HUES6 (cell line): ENCODE measurements around the gene FBXL7.

ENCODE experiments used
- H3K27ac ChIP-seq: 2 replicates; pipeline ENCODE4 v1.7.0; 2013; ENCODE audit warnings: low read depth, mild to moderate bottlenecking, low read length, inconsistent platforms
- H3K27me3 ChIP-seq: 2 replicates; pipeline ENCODE4 v1.6.1; 2013; ENCODE audit warnings: low read length; ENCODE audit not compliant: control insufficient read depth, insufficient read depth
- H3K36me3 ChIP-seq: 2 replicates; pipeline ENCODE4 v1.6.1; 2013; ENCODE audit warnings: low read length; ENCODE audit not compliant: control insufficient read depth, insufficient read depth
- H3K4me1 ChIP-seq: 2 replicates; pipeline ENCODE4 v1.6.1; 2013; ENCODE audit warnings: low read length; ENCODE audit not compliant: control insufficient read depth, insufficient read depth
- H3K4me3 ChIP-seq: 2 replicates; pipeline ENCODE4 v1.5.1; 2013; ENCODE audit warnings: low read depth, low read length
- H3K9ac ChIP-seq: one replicate; pipeline ENCODE4 v1.6.1; 2013; ENCODE audit warnings: mild to moderate bottlenecking, low read length
- H3K9me3 ChIP-seq: 2 replicates; pipeline ENCODE4 v1.6.1; 2013; ENCODE audit warnings: low read depth, low read length; ENCODE audit not compliant: control insufficient read depth, insufficient read depth

FBXL7 gene

GRCh38 chr5:15480436-15480835 lies 19.5 kb upstream of the FBXL7 start:
- no peak overlapping the region for H3K27ac ChIP-seq
- no peaks in the 10 kb centered on the region for H3K36me3 ChIP-seq
- H3K27me3 ChIP-seq: no peaks in the 10 kb centered on the region
- no peak overlapping the region for H3K4me3 ChIP-seq
- H3K9me3 ChIP-seq: no peaks in the 10 kb centered on the region
- H3K9ac ChIP-seq: no peak overlapping the region
- H3K4me1 ChIP-seq: no peaks in the 10 kb centered on the region

GRCh38 chr5:15483351-15484097 lies 16.5 kb upstream of the FBXL7 start:
- no peaks in the 10 kb centered on the region for H3K9me3 ChIP-seq
- no peaks in the 10 kb centered on the region for H3K36me3 ChIP-seq
- no peaks in the 10 kb centered on the region for H3K27me3 ChIP-seq
- no peak overlapping the region for H3K27ac ChIP-seq
- H3K4me3 ChIP-seq: no peak overlapping the region
- no peaks in the 10 kb centered on the region for H3K4me1 ChIP-seq
- no peak overlapping the region for H3K9ac ChIP-seq

- H3K27me3 ChIP-seq: no peaks in the 10 kb centered on the region; the same call in 1 of the 2 replicates
- no peaks in the 10 kb centered on the region for H3K4me1 ChIP-seq
- no peak overlapping the region for H3K9ac ChIP-seq
- H3K36me3 ChIP-seq: no peaks in the 10 kb centered on the region
- no peak overlapping the region for H3K4me3 ChIP-seq
- H3K27ac ChIP-seq: no peak overlapping the region
- no peaks in the 10 kb centered on the region for H3K9me3 ChIP-seq
Measured at GRCh38 chr5:15487228-15487627, 12.8 kb upstream of the FBXL7 start.

GRCh38 chr5:15489571-15490235 lies 10.3 kb upstream of the FBXL7 start:
- H3K4me1 ChIP-seq: no peaks in the 10 kb centered on the region
- no peaks in the 10 kb centered on the region for H3K36me3 ChIP-seq
- no peaks in the 10 kb centered on the region for H3K9me3 ChIP-seq
- no peaks in the 10 kb centered on the region; the same call in 1 of the 2 replicates for H3K27me3 ChIP-seq
- H3K4me3 ChIP-seq: no peak overlapping the region
- H3K27ac ChIP-seq: no peak overlapping the region
- no peak overlapping the region for H3K9ac ChIP-seq

GRCh38 chr5:15492545-15492944 lies 7.4 kb upstream of the FBXL7 start:
- H3K4me3 ChIP-seq: no peak overlapping the region
- H3K27ac ChIP-seq: no peak overlapping the region
- no peak overlapping the region for H3K9ac ChIP-seq
- H3K36me3 ChIP-seq: no peaks in the 10 kb centered on the region
- H3K27me3 ChIP-seq: no peaks in the 10 kb centered on the region; the same call in 1 of the 2 replicates
- 0 out of 2 replicates have a peak, but pooled peaks cover 5% of the 10 kb centered on the region for H3K4me1 ChIP-seq
- H3K9me3 ChIP-seq: no peaks in the 10 kb centered on the region

- H3K4me3 ChIP-seq: no peak overlapping the region
- 0 out of 2 replicates have a peak, but pooled peaks cover 5% of the 10 kb centered on the region for H3K4me1 ChIP-seq
- no peak overlapping the region for H3K9ac ChIP-seq
- no peaks in the 10 kb centered on the region for H3K9me3 ChIP-seq
- no peaks in the 10 kb centered on the region; the same call in 1 of the 2 replicates for H3K27me3 ChIP-seq
- H3K36me3 ChIP-seq: no peaks in the 10 kb centered on the region
- H3K27ac ChIP-seq: no peak overlapping the region
Measured at GRCh38 chr5:15493501-15493900, 6.5 kb upstream of the FBXL7 start.

- Histone ChIP-seq H3K27ac (no peak overlapping the region), H3K9me3 (no peaks in the 10 kb centered on the region), H3K4me1 (peaks cover 9% of the 10 kb centered on the region), H3K4me3 (no peak overlapping the region), H3K36me3 (no peaks in the 10 kb centered on the region), H3K27me3 (no peaks in the 10 kb centered on the region), H3K9ac (no peak overlapping the region)
Measured at GRCh38 chr5:15495026-15495425, 5.0 kb upstream of the FBXL7 start.

- H3K27ac ChIP-seq: no peak overlapping the region
- no peaks in the 10 kb centered on the region for H3K36me3 ChIP-seq
- no peaks in the 10 kb centered on the region for H3K9me3 ChIP-seq
- no peak overlapping the region for H3K9ac ChIP-seq
- peaks cover 9% of the 10 kb centered on the region for H3K4me1 ChIP-seq
- no peaks in the 10 kb centered on the region for H3K27me3 ChIP-seq
- no peak overlapping the region for H3K4me3 ChIP-seq
Measured at GRCh38 chr5:15496886-15497285, 3.1 kb upstream of the FBXL7 start.

GRCh38 chr5:15500325-15501001 lies 483 bp downstream of the FBXL7 start:
- Histone ChIP-seq H3K9me3 (no peaks in the 10 kb centered on the region), H3K4me1 (peaks cover 9% of the 10 kb centered on the region), H3K27me3 (no peaks in the 10 kb centered on the region), H3K9ac (peak overlapping the region; percentile 83), H3K27ac (no peak overlapping the region), H3K4me3 (peak overlapping the region; percentile 96), H3K36me3 (no peaks in the 10 kb centered on the region)

GRCh38 chr5:15501091-15501791 lies 1.3 kb downstream of the FBXL7 start:
- H3K36me3 ChIP-seq: no peaks in the 10 kb centered on the region
- H3K9me3 ChIP-seq: no peaks in the 10 kb centered on the region
- H3K4me3 ChIP-seq: peak overlapping the region; percentile 96
- peaks cover 9% of the 10 kb centered on the region for H3K4me1 ChIP-seq
- H3K27me3 ChIP-seq: no peaks in the 10 kb centered on the region
- no peak overlapping the region for H3K27ac ChIP-seq
- peak overlapping the region; percentile 83 for H3K9ac ChIP-seq
